Endodermal cell (in vitro differentiated cells): ENCODE measurements around the gene IL21. TPM values are rescaled to one million over a fixed set of nuclear protein-coding genes. Genes with fewer than 3 reads are reported as not detected.

Experiments used
- DNase-seq: peaks from one replicate; pipeline ENCODE4 v3.0.0-alpha.2; 2017
- H3K27ac ChIP-seq: 2 replicates; pipeline ENCODE4 v1.5.1; 2013; ENCODE audit warnings: mild to moderate bottlenecking, low read depth, low read length, moderate library complexity
- H3K27me3 ChIP-seq: 2 replicates; pipeline ENCODE4 v1.6.1; 2013; ENCODE audit warnings: mild to moderate bottlenecking, low read length, moderate library complexity; ENCODE audit not compliant: insufficient read depth, control insufficient read depth, poor library complexity, severe bottlenecking
- H3K36me3 ChIP-seq: 2 replicates; pipeline ENCODE4 v1.7.0; 2013; ENCODE audit warnings: mild to moderate bottlenecking, low read length, moderate library complexity; ENCODE audit not compliant: control insufficient read depth, insufficient read depth
- H3K4me1 ChIP-seq: one replicate; pipeline ENCODE4 v1.7.0; 2013; ENCODE audit warnings: low read length; ENCODE audit not compliant: control insufficient read depth, insufficient read depth
- H3K4me3 ChIP-seq: 2 replicates; pipeline ENCODE4 v1.5.1; 2013; ENCODE audit warnings: mild to moderate bottlenecking, low read length, moderate library complexity
- H3K9ac ChIP-seq: 2 replicates; pipeline ENCODE4 v1.6.1; 2013; ENCODE audit warnings: mild to moderate bottlenecking, low read length, moderate library complexity; ENCODE audit not compliant: poor library complexity, severe bottlenecking; ENCODE audit errors: extremely low read depth
- H3K9me3 ChIP-seq: 2 replicates; pipeline ENCODE4 v1.6.1; 2013; ENCODE audit warnings: mild to moderate bottlenecking, low read length, moderate library complexity; ENCODE audit not compliant: control insufficient read depth
- H3K27ac Mint-ChIP-seq: 2 replicates; pipeline ENCODE4 v1.8.0; 2020; ENCODE audit warnings: mixed read lengths
- H3K27me3 Mint-ChIP-seq: 2 replicates; pipeline ENCODE4 v1.8.0; 2021; ENCODE audit warnings: mild to moderate bottlenecking, mixed read lengths; ENCODE audit not compliant: insufficient read depth
- H3K36me3 Mint-ChIP-seq: 2 replicates; pipeline ENCODE4 v1.8.0; 2020; ENCODE audit warnings: low read depth, mixed read lengths
- H3K4me1 Mint-ChIP-seq: 2 replicates; pipeline ENCODE4 v1.8.0; 2020; ENCODE audit warnings: mixed read lengths
- H3K4me3 Mint-ChIP-seq: 2 replicates; pipeline ENCODE4 v1.8.0; 2020; ENCODE audit warnings: mild to moderate bottlenecking, moderate library complexity, mixed read lengths
- H3K9me3 Mint-ChIP-seq: 2 replicates; pipeline ENCODE4 v1.8.0; 2020; ENCODE audit warnings: mild to moderate bottlenecking, mixed read lengths
- WGBS, 2 experiments: methylation state at CpG; one replicate each; pipeline versions ENCODE4 v1.1.5 to v1.1.7; 2013; ENCODE audit warnings: missing lambda C conversion rate in 2 of 2, mixed read lengths in 1 of 2; ENCODE audit not compliant: insufficient coverage in 1 of 2, insufficient read length in 1 of 2; 5-methylcytosine and 5-hydroxymethylcytosine counted together
- total RNA-seq, 2 donors: library from RNA; stranded (reverse); fragmentation: NEBNext Ultra II Directional in 1 of 2; extraction: Animal tissue kit (Norgen Biotek cat#: 25700) in 1 of 2; gene quantifications; 2 replicates in 1 of 2; 3 replicates in 1 of 2; pipeline ENCODE4 v1.2.1, GENCODE V29; 2021
- TF ChIP-seq, protein P1 (sequence below): fragments of 200-600 bp; sonication (generic); conservative IDR thresholded peaks from 2 replicates; pipeline ENCODE4 v1.5.0; 2021; ENCODE audit warnings: antibody characterized with exemption, mild to moderate bottlenecking

The IL21 gene
- total RNA-seq, 2 donors from 2014 or later, result not detected

DNA sequence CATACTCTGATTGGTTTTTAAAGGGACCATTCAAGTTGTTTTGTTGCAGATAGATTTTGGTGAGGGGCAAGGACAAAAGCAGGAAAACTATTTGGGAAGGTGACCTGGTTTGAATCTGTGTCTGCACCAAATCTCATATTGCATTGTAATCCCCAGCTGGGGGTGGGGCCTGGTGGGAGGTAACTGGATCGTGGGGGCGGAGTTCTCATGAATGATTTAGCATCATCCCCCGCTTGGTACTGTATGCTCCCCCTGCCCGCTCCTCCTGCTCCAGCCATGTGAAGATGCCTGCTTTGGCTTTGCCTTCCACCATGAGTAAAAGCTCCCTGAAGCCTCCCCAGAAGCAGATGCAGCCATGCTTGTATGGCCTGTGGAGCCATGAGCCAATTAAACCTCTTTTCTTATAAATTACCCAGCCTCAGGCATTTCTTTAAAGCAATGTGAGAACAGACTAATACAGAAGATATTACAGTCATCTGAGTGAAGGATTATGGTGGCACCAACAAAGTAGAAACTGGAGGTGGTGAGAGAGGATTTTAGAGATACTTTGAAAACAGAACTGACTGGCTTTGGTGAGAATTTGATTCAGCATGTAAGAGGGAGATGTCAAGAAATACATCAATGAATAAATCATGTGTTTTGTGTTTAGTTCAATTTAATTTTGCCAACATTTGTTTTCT, 14.4 kb downstream of the IL21 start:
- H3K4me3 Mint-ChIP-seq, result no peak overlapping the region
- 91 to 100% methylated on average over 2 to 4 of the region's 4 CpGs for WGBS, 2 experiments
- peak; percentile 68 for DNase-seq

DNA sequence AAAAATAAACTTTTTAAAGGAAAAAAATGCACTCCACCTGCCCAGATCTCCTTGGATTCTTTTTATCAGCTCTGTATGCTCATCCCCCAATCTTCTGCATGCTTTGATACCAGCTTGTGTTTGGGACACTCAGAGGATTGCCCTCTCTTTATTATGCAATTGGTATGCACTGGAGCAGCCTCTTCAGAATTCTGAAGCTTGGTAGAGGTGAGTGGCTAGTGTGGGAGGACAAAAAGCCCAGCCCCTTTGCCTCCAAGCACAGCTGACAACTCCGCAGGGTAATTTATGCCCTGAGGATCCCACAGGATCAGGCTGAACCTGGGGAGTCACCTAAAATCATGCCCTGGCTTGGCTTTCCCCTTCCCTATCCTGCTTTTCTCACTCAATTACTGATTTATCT, 16.7 kb downstream of the IL21 start:
- 100% methylated on average over 1 of the region's 1 CpG; no CpG with 5 or more reads in 1 of the 2 experiments for WGBS, 2 experiments
- Mint-ChIP-seq H3K4me1 (no peaks in the 10 kb centered on the region), H3K36me3 (no peaks in the 10 kb centered on the region), H3K4me3 (no peak overlapping the region), H3K27ac (no peak overlapping the region), H3K27me3 (no peaks in the 10 kb centered on the region), H3K9me3 (no peaks in the 10 kb centered on the region)
- no peaks in the 10 kb centered on the region for H3K9me3 ChIP-seq
- no peaks in the 10 kb centered on the region for H3K27me3 ChIP-seq
- TF ChIP-seq, protein P1, sequence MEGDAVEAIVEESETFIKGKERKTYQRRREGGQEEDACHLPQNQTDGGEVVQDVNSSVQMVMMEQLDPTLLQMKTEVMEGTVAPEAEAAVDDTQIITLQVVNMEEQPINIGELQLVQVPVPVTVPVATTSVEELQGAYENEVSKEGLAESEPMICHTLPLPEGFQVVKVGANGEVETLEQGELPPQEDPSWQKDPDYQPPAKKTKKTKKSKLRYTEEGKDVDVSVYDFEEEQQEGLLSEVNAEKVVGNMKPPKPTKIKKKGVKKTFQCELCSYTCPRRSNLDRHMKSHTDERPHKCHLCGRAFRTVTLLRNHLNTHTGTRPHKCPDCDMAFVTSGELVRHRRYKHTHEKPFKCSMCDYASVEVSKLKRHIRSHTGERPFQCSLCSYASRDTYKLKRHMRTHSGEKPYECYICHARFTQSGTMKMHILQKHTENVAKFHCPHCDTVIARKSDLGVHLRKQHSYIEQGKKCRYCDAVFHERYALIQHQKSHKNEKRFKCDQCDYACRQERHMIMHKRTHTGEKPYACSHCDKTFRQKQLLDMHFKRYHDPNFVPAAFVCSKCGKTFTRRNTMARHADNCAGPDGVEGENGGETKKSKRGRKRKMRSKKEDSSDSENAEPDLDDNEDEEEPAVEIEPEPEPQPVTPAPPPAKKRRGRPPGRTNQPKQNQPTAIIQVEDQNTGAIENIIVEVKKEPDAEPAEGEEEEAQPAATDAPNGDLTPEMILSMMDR, result no peak
- H3K4me1 ChIP-seq, result peaks cover 10% of the 10 kb centered on the region
- H3K36me3 ChIP-seq, result no peaks in the 10 kb centered on the region
- no peak overlapping the region for H3K4me3 ChIP-seq
- no peak overlapping the region for H3K27ac ChIP-seq
- DNase-seq, result no peak
- H3K9ac ChIP-seq, result no peak overlapping the region

More for the DNA sequence above, 14.4 kb downstream of the IL21 start:
- H3K4me1 Mint-ChIP-seq, result no peaks in the 10 kb centered on the region
- H3K9ac ChIP-seq, result no peak overlapping the region
- TF ChIP-seq, protein P1, result no peak
- no peaks in the 10 kb centered on the region for H3K9me3 ChIP-seq
- H3K4me3 ChIP-seq, result no peak overlapping the region
- no peaks in the 10 kb centered on the region for H3K27me3 Mint-ChIP-seq
- H3K4me1 ChIP-seq, result peaks cover 10% of the 10 kb centered on the region
- H3K27ac Mint-ChIP-seq, result no peak overlapping the region
- no peak overlapping the region for H3K27ac ChIP-seq
- H3K36me3 Mint-ChIP-seq, result no peaks in the 10 kb centered on the region
- H3K27me3 ChIP-seq, result no peaks in the 10 kb centered on the region
- H3K9me3 Mint-ChIP-seq, result no peaks in the 10 kb centered on the region
- H3K36me3 ChIP-seq, result no peaks in the 10 kb centered on the region

DNA sequence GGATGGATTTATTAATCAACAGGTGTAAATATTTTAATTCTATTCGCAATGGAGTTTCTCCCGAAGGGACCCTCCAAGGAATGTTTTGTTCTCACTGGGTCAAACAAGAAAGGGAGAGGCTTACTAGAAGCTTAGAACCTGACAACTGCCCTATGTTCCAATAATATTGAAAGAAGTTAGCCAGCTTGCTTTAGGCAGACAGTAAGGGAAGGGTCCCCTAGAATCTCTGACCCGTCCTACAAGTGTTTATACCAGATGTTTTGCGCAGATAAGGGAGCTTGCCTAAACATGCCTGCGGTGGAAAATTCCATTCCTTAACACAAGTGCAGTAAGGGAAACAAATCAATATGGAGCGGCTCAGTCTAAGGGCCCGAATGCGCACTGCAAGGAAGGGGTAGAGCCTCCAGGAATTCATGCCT, 17.7 kb downstream of the IL21 start:
- Histone ChIP-seq H3K9me3 (no peaks in the 10 kb centered on the region), H3K36me3 (no peaks in the 10 kb centered on the region), H3K4me3 (no peak overlapping the region), H3K4me1 (peaks cover under 1% of the 10 kb centered on the region), H3K9ac (no peak overlapping the region), H3K27me3 (no peaks in the 10 kb centered on the region), H3K27ac (no peak overlapping the region)
- Mint-ChIP-seq H3K27ac (no peak overlapping the region), H3K27me3 (no peaks in the 10 kb centered on the region), H3K4me1 (no peaks in the 10 kb centered on the region), H3K36me3 (no peaks in the 10 kb centered on the region), H3K9me3 (no peaks in the 10 kb centered on the region), H3K4me3 (no peak overlapping the region)
- 95 to 100% methylated on average over 1 to 8 of the region's 8 CpGs for WGBS, 2 experiments
- TF ChIP-seq, protein P1, result no peak
- DNase-seq, result no peak
